Stomach (tissue), 9 donors: ENCODE results near the gene PPP3CA. TPM values are rescaled to one million over a fixed set of nuclear protein-coding genes. Genes with fewer than 3 reads are reported as not detected.

ENCODE experiments used
- DNase-seq, 2 donors: peaks; one replicate each; pipeline versions ENCODE4 v3.0.0 to v3.0.0-alpha.2; 2013 to 2019
- H3K27ac ChIP-seq, 5 donors: fragments of 200-600 bp in 4 of 5; sonication (generic) in 4 of 5; one replicate each; pipeline ENCODE4 v1.5.1; 2013 to 2019; ENCODE audit warnings: mild to moderate bottlenecking in 1 of 5, moderate library complexity in 1 of 5
- H3K27me3 ChIP-seq, 3 donors: fragments of 200-600 bp; sonication (generic); one replicate each; pipeline ENCODE4 v1.5.1; 2017 to 2019; ENCODE audit warnings: mixed run types in 1 of 3
- H3K36me3 ChIP-seq, 4 donors: fragments of 200-600 bp; sonication (generic); 1 replicate in 3 of 4; 2 replicates in 1 of 4; pipeline ENCODE4 v1.5.1; 2016 to 2019
- H3K4me1 ChIP-seq, 4 donors: fragments of 200-600 bp; sonication (generic); one replicate each; pipeline ENCODE4 v1.5.1; 2016 to 2019
- H3K4me3 ChIP-seq, 4 donors: fragments of 200-600 bp; sonication (generic) in 3 of 4; one replicate each; pipeline ENCODE4 v1.5.1; 2016 to 2019; ENCODE audit warnings: mild to moderate bottlenecking in 1 of 4
- H3K9me3 ChIP-seq, 4 donors: fragments of 200-600 bp; sonication (generic); one replicate each; pipeline ENCODE4 v1.5.1; 2016 to 2019
- CTCF ChIP-seq, 7 experiments: fragments of 450-650 bp in 4 of 7; fragments of 200-600 bp in 3 of 7; sonication (generic) in 3 of 7; IDR thresholded peaks; one replicate each; pipeline ENCODE4 v1.5.1; 2016 to 2019; ENCODE audit warnings: antibody characterized with exemption in 7 of 7, control low read depth in 2 of 7, mild to moderate bottlenecking in 1 of 7
- EP300 ChIP-seq: sonication (generic); formaldehyde crosslinking; IDR thresholded peaks from one replicate; pipeline ENCODE4 v1.6.1; 2017; ENCODE audit warnings: antibody characterized with exemption
- POLR2A ChIP-seq, 4 donors: fragments of 450-650 bp; IDR thresholded peaks; one replicate each; pipeline ENCODE4 v1.6.1; 2016; ENCODE audit warnings: antibody characterized with exemption in 4 of 4, control low read depth in 2 of 4, mild to moderate bottlenecking in 1 of 4, moderate library complexity in 1 of 4
- POLR2AphosphoS5 ChIP-seq, 3 donors: sonication (generic); formaldehyde crosslinking; IDR thresholded peaks; one replicate each; pipeline ENCODE4 v1.6.1; 2016; ENCODE audit warnings: antibody characterized with exemption in 3 of 3
- WGBS, 5 donors: extraction: QIAGEN DNeasy Blood & Tissue Kit in 3 of 5; methylation state at CpG; one replicate each; pipeline versions ENCODE4 v1.1.5 to v1.1.7; 2013 to 2018; 5-methylcytosine and 5-hydroxymethylcytosine counted together
- intact Hi-C: fragments of 100-400 bp; cut with DNase I; formaldehyde crosslinking; loops from one replicate; pipeline ENCODE4 v1.15.1; 2023; ENCODE audit warnings: low total_unique reads
- polyA plus RNA-seq, 3 donors: library from polyadenylated mRNA; stranded (reverse); fragments of 200-250 nt; gene quantifications; one replicate each; pipeline ENCODE4 v1.2.3, GENCODE V29; 2013
- total RNA-seq, 5 donors: library from RNA; depleted of rRNA; stranded (reverse); fragments of >200 nt; gene quantifications; one replicate each; pipeline versions ENCODE4 v1.1.0 to v1.2.3, GENCODE V29; 2014 to 2016
- donor health status: healthy with polysubstance abuse.
- donor health status: Bipolar disorder and iron deficiency.
- donor health status: healthy.

PPP3CA gene
- total and polyA plus RNA-seq, 8 donors = 8.9 to 62.4 (median 20.6) TPM

- DNase-seq = peak in 1 of 2 donors; percentile 18
- H3K36me3 ChIP-seq = no peaks in the 10 kb centered on the region
- no peaks in the 10 kb centered on the region for H3K9me3 ChIP-seq
- intact Hi-C loops = no loop called here
- H3K4me1 ChIP-seq = peaks cover 30 to 72% (median 46%) of the 10 kb centered on the region in 4 donors
- H3K27me3 ChIP-seq = no peaks in the 10 kb centered on the region
- 13 to 27% (median 21%) methylated on average over 2 of the region's 2 CpGs for WGBS, 5 donors
- no peak overlapping the region for H3K27ac ChIP-seq
- no peak overlapping the region for H3K4me3 ChIP-seq
- TF ChIP-seq EP300 = no peak
- TF ChIP-seq CTCF (IDR thresholded peaks at IDR 0.05) = no peak
- TF ChIP-seq POLR2A (IDR thresholded peaks at IDR 0.05) = no peak
- TF ChIP-seq POLR2AphosphoS5 (IDR thresholded peaks at IDR 0.05) = no peak
These were observed 94.6 kb downstream of the PPP3CA start for GRCh38 chr4:101252721-101253120.

- DNase-seq = no peak
- no peak overlapping the region for H3K27ac ChIP-seq
- no peaks in the 10 kb centered on the region for H3K27me3 ChIP-seq
- H3K4me3 ChIP-seq = no peak overlapping the region
- TF ChIP-seq POLR2A (IDR thresholded peaks at IDR 0.05) = no peak
- no peak for TF ChIP-seq POLR2AphosphoS5 (IDR thresholded peaks at IDR 0.05)
- WGBS, 5 donors = 78 to 92% (median 85%) methylated on average over 3 of the region's 3 CpGs
- H3K36me3 ChIP-seq = no peaks in the 10 kb centered on the region
- H3K4me1 ChIP-seq = peaks cover 24 to 62% (median 39%) of the 10 kb centered on the region in 4 donors
- intact Hi-C loops = no loop called here
- H3K9me3 ChIP-seq = no peaks in the 10 kb centered on the region
These were observed 96.1 kb downstream of the PPP3CA start for GRCh38 chr4:101251261-101251660.

- TF ChIP-seq CTCF (IDR thresholded peaks at IDR 0.05) (no peak), POLR2AphosphoS5 (IDR thresholded peaks at IDR 0.05) (no peak), EP300 (no peak), POLR2A (IDR thresholded peaks at IDR 0.05) (no peak)
- 75 to 93% (median 91%) methylated on average over 5 of the region's 5 CpGs for WGBS, 5 donors
- H3K36me3 ChIP-seq = no peaks in the 10 kb centered on the region
- intact Hi-C loops = no loop called here
- H3K4me3 ChIP-seq = no peak overlapping the region
- peaks cover 0 to 23% (median 4%) of the 10 kb centered on the region in 4 donors for H3K4me1 ChIP-seq
- no peak for DNase-seq
- H3K9me3 ChIP-seq = no peaks in the 10 kb centered on the region
- no peaks in the 10 kb centered on the region for H3K27me3 ChIP-seq
- H3K27ac ChIP-seq = no peak overlapping the region
These were observed 103.0 kb downstream of the PPP3CA start for GRCh38 chr4:101244349-101244748.

GRCh38 chr4:101242441-101242840 is 104.9 kb downstream of the PPP3CA start:
- H3K4me1 ChIP-seq = peaks cover 0 to 42% (median 17%) of the 10 kb centered on the region in 4 donors
- H3K27ac ChIP-seq = no peak overlapping the region
- no peaks in the 10 kb centered on the region for H3K9me3 ChIP-seq
- 97 to 100% (median 98%) methylated on average over 1 of the region's 1 CpG for WGBS, 5 donors
- no peak for TF ChIP-seq EP300
- no peak for TF ChIP-seq CTCF (IDR thresholded peaks at IDR 0.05)
- no peak for TF ChIP-seq POLR2AphosphoS5 (IDR thresholded peaks at IDR 0.05)
- TF ChIP-seq POLR2A (IDR thresholded peaks at IDR 0.05) = no peak
- intact Hi-C loops = no loop called here
- no peaks in the 10 kb centered on the region for H3K27me3 ChIP-seq
- no peak for DNase-seq
- no peaks in the 10 kb centered on the region for H3K36me3 ChIP-seq
- H3K4me3 ChIP-seq = no peak overlapping the region

GRCh38 chr4:101240099-101240498 is 107.2 kb downstream of the PPP3CA start:
- intact Hi-C loops = no loop called here
- no peaks in the 10 kb centered on the region for H3K27me3 ChIP-seq
- no peak overlapping the region for H3K27ac ChIP-seq
- no peak for TF ChIP-seq POLR2AphosphoS5 (IDR thresholded peaks at IDR 0.05)
- TF ChIP-seq CTCF (IDR thresholded peaks at IDR 0.05) = no peak
- no peak for TF ChIP-seq POLR2A (IDR thresholded peaks at IDR 0.05)
- no peak for TF ChIP-seq EP300
- H3K9me3 ChIP-seq = no peaks in the 10 kb centered on the region
- peaks cover 0 to 54% (median 24%) of the 10 kb centered on the region in 4 donors for H3K4me1 ChIP-seq
- DNase-seq = no peak
- 92 to 96% (median 94%) methylated on average over 3 of the region's 3 CpGs for WGBS, 5 donors
- no peaks in the 10 kb centered on the region for H3K36me3 ChIP-seq
- H3K4me3 ChIP-seq = no peak overlapping the region
